Progenitor cell of endocrine pancreas (in vitro differentiated cells): Measurements from ENCODE around the gene TRIP11. TPM values are rescaled to one million over a fixed set of nuclear protein-coding genes. Genes with fewer than 3 reads are reported as not detected.
A peak's percentile ranks its signal among the peaks of the same experiment; 100 is the strongest.

ENCODE experiments used
- DNase-seq: peaks from one replicate; pipeline ENCODE4 v3.0.0; 2021; ENCODE audit warnings: low spot score; ENCODE audit not compliant: unreplicated experiment
- H3K27ac Mint-ChIP-seq: 2 replicates; pipeline ENCODE4 v1.8.0; 2021; ENCODE audit warnings: mild to moderate bottlenecking, moderate library complexity, mixed read lengths
- H3K27me3 Mint-ChIP-seq: 2 replicates; pipeline ENCODE4 v1.8.0; 2021; ENCODE audit warnings: mixed read lengths
- H3K36me3 Mint-ChIP-seq: 2 replicates; pipeline ENCODE4 v1.8.0; 2022; ENCODE audit warnings: mixed read lengths; ENCODE audit not compliant: insufficient read depth
- H3K4me1 Mint-ChIP-seq: 2 replicates; pipeline ENCODE4 v1.8.0; 2021; ENCODE audit warnings: low read depth, mixed read lengths
- H3K4me3 Mint-ChIP-seq: 2 replicates; pipeline ENCODE4 v1.8.0; 2021; ENCODE audit warnings: low read depth, mild to moderate bottlenecking, moderate library complexity, mixed read lengths
- H3K9me3 Mint-ChIP-seq: 2 replicates; pipeline ENCODE4 v1.8.0; 2021; ENCODE audit warnings: low read depth, mixed read lengths
- CTCF ChIP-seq: fragments of 200-600 bp; sonication (generic); IDR thresholded peaks from one replicate; pipeline ENCODE4 v1.5.0; 2021; ENCODE audit warnings: antibody characterized with exemption, mild to moderate bottlenecking; ENCODE audit not compliant: unreplicated experiment
- total RNA-seq: library from RNA; stranded (reverse); gene quantifications from 2 replicates; pipeline ENCODE4 v1.2.1, GENCODE V29; 2021

Gene TRIP11
- total RNA-seq, 1 donor from 2014 or later = 60.9 TPM

DNA sequence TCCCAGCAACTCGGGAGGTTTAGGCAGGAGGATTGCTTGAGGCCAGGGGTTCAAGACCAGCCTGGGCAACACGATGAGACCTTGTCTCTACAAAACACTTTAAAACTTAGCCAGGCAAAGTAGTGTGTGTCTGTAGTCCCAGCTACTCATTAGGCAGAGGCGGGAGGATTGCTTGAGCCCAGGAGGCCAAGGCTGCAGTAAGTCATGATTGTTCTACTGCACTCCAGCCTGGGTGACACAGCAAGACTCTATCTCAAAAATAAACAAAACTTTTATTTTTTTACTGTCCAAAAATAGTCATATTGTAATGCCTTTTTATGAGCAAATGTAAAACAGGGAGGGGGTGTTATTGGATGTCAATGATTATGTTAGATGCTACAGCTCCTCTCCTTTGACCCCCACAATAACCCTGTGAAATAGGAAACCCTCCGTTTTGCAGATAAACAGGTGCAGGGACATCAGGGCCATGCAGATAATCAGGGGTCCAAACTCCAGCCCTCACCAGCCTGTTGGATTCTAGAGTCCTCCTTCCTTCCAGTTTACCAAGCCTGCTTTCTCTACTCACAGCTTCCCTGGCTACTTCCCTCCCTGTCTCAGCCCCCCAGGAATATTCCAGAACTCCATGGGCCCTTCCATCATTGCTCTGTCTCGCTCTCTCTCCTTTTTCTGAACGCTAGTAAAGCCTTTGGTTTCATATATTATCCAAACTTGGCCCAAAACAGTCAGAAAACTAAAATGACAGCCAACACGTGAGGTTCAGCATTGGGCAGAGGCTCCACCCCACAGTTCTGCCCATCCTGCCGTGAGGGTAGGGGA lies 86.5 kb downstream of the TRIP11 start:
- no peak for DNase-seq
- Mint-ChIP-seq H3K4me3 (no peak overlapping the region), H3K27me3 (peaks cover 20% of the 10 kb centered on the region), H3K9me3 (no peaks in the 10 kb centered on the region), H3K27ac (no peak overlapping the region), H3K36me3 (no peaks in the 10 kb centered on the region), H3K4me1 (peaks cover 9% of the 10 kb centered on the region)
- no peak for TF ChIP-seq CTCF

GRCh38 chr14:91947475-91948184 lies 92.2 kb downstream of the TRIP11 start, which contains the start of gene FBLN5:
Gene FBLN5, minus strand, starts transcription at chr14:91947694. Its CDS starts 465 bp downstream, at chr14:91947229.
- no peaks in the 10 kb centered on the region for H3K9me3 Mint-ChIP-seq
- no peaks in the 10 kb centered on the region for H3K36me3 Mint-ChIP-seq
- peak within 1 kb of the TSS; percentile 75 for H3K4me3 Mint-ChIP-seq
- no peak for TF ChIP-seq CTCF
- peaks cover 55% of the 10 kb centered on the region for H3K27me3 Mint-ChIP-seq
- DNase-seq = peak; percentile 24
- no peak within 1 kb of the TSS for H3K27ac Mint-ChIP-seq
- H3K4me1 Mint-ChIP-seq = peaks cover 5% of the 10 kb centered on the region

- DNase-seq = no peak
- Mint-ChIP-seq H3K36me3 (no peaks in the 10 kb centered on the region), H3K4me3 (peak overlapping the region; percentile 75), H3K27ac (no peak overlapping the region), H3K27me3 (peaks cover 55% of the 10 kb centered on the region), H3K4me1 (peaks cover 5% of the 10 kb centered on the region), H3K9me3 (no peaks in the 10 kb centered on the region)
- no peak for TF ChIP-seq CTCF
Observed at GRCh38 chr14:91946622-91947474, 93.0 kb downstream of the TRIP11 start.

DNA sequence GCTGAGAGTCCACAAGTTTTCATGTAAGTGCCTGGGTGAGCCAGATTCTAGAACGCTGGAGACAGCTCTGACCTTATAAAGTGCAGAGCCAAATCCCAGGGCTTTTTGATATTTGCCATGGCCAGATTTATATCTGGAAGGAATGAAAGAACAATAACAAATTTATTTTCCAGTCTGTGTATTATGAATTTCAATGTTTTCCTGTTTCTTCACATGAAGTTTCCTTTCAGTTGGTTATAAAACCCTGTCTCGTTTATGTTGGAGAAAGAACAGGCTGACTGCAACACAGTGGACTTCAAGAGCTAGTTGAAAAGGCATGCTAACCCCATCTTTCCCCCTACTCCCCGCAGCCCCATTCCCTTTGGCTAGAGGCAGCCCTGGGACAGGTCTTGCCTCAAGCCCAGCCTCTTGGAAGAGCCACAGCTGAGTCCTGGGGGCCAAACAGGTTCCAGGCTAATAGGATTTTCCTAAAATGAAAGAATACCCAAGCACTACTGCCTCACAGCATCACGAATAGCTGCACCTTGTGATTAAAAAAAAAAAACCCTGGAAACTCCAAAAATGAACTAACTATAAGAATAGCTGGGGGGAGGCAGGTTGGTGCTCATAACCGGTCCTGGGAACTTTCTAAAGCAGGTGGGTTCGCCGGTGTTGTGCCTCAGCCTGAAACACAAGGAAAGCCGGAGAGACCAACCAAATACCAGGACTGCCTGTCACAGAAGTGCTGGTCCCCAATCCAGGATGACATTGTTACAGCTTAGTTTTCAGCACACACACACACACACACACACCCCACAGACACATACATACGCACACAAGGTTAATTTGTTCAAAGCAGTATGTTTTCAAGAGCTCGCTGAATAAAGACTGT lies 93.9 kb downstream of the TRIP11 start:
- no peaks in the 10 kb centered on the region for H3K36me3 Mint-ChIP-seq
- TF ChIP-seq CTCF = no peak
- H3K4me3 Mint-ChIP-seq = peak overlapping the region; percentile 75
- no peak for DNase-seq
- no peak overlapping the region for H3K27ac Mint-ChIP-seq
- H3K9me3 Mint-ChIP-seq = no peaks in the 10 kb centered on the region
- H3K27me3 Mint-ChIP-seq = peaks cover 55% of the 10 kb centered on the region
- H3K4me1 Mint-ChIP-seq = peaks cover 5% of the 10 kb centered on the region
